Naive B cell (primary cell): ENCODE measurements around the gene CHD9. TPM values are rescaled to one million over a fixed set of nuclear protein-coding genes. Genes with fewer than 3 reads are reported as not detected.

Source experiments
- ATAC-seq, 2 donors: fragments of 150-1000 bp; cut with Tn5 transposase; 2 replicates each; pipeline ENCODE4 v1.10.0; 2021; ENCODE audit warnings: low read depth in 2 of 2, mild to moderate bottlenecking in 2 of 2, moderate library complexity in 2 of 2
- DNase-seq: peaks from one replicate; pipeline ENCODE4 v3.0.0; 2022
- H3K27ac Mint-ChIP-seq, 6 donors: one replicate each; pipeline ENCODE4 v1.8.0; 2020 to 2022; ENCODE audit warnings: mild to moderate bottlenecking in 6 of 6, mixed read lengths in 6 of 6, moderate library complexity in 5 of 6, inconsistent platforms in 2 of 6
- H3K27me3 Mint-ChIP-seq, 3 donors: one replicate each; pipeline ENCODE4 v1.8.0; 2021 to 2022; ENCODE audit warnings: mixed read lengths in 3 of 3, mild to moderate bottlenecking in 1 of 3
- H3K36me3 Mint-ChIP-seq, 2 donors: one replicate each; pipeline ENCODE4 v1.8.0; 2020 to 2022; ENCODE audit warnings: mixed read lengths in 2 of 2, inconsistent platforms in 1 of 2, mild to moderate bottlenecking in 1 of 2
- H3K4me1 Mint-ChIP-seq, 3 donors: one replicate each; pipeline ENCODE4 v1.8.0; 2020 to 2022; ENCODE audit warnings: mixed read lengths in 3 of 3, inconsistent platforms in 1 of 3, mild to moderate bottlenecking in 1 of 3, moderate library complexity in 1 of 3
- H3K4me3 Mint-ChIP-seq, 8 donors: one replicate each; pipeline ENCODE4 v1.8.0; 2020 to 2022; ENCODE audit warnings: mild to moderate bottlenecking in 8 of 8, mixed read lengths in 8 of 8, moderate library complexity in 8 of 8, inconsistent platforms in 2 of 8
- H3K9me3 Mint-ChIP-seq, 7 donors: one replicate each; pipeline ENCODE4 v1.8.0; 2020 to 2022; ENCODE audit warnings: mixed read lengths in 7 of 7, mild to moderate bottlenecking in 5 of 7, inconsistent platforms in 2 of 7, moderate library complexity in 1 of 7
- polyA plus RNA-seq, 6 donors: library from polyadenylated mRNA; unstranded; fragments of 300-500 nt; fragmentation: Illumina TruSeq; gene quantifications; one replicate each; pipeline ENCODE4 v1.2.3, GENCODE V29; 2021; ENCODE audit warnings: low read depth in 6 of 6

CHD9 gene
- polyA plus RNA-seq, 6 donors from 2014 or later, result 102 to 181 (median 115) TPM

DNA sequence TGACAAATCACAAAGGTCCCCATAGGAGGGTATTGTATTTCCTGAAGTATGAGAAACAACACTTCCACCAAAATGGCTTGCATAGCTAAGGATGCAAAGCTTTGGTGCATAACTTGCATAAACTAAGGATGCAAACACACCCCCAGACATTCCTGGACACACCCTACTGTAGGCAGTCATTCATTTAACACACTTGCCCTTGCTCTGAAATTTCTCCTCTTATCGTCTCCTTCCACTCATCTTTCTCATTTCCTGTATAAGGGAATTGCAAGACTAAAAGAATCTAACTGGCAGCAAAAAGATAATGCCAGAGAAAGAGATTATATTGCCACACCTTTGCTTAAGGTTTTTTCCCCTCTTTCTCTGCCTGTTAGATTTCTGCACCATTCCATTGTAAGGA is 28.3 kb downstream of the CHD9 start:
- Mint-ChIP-seq H3K27ac (peak overlapping the region in 2 of 6 donors; percentile 42 to 85), H3K4me3 (no peak overlapping the region), H3K36me3 (peaks cover 5 to 17% of the 10 kb centered on the region in 2 donors), H3K4me1 (peaks cover 28 to 53% (median 45%) of the 10 kb centered on the region in 3 donors), H3K27me3 (no peaks in the 10 kb centered on the region), H3K9me3 (no peaks in the 10 kb centered on the region)
- DNase-seq (no peak), ATAC-seq (no peak)

DNA sequence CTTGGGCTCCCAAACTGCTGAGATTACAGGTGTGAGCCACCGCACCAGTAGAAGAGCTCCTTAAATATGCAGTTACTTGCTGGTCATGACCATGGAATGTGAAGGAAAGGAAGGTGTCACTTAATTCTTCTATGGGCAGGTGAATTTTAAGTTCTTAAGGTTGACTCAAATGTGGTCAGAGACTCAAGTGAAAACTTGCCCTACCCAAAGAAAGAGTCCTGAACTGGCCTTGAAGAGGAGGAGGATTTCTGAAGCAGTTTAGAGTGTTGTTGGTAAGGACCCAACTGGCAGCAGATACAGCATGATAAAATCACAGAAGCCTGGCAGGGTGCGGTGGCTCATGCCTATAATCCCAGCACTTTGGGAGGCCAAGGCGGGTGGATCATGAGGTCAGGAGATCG is 29.4 kb downstream of the CHD9 start:
- Mint-ChIP-seq H3K36me3 (peaks cover 5 to 9% of the 10 kb centered on the region in 2 donors), H3K27me3 (no peaks in the 10 kb centered on the region), H3K9me3 (no peaks in the 10 kb centered on the region), H3K4me1 (peaks cover 28 to 44% (median 39%) of the 10 kb centered on the region in 3 donors), H3K27ac (peak overlapping the region in 3 of 6 donors; percentile 42 to 81 (median 69)), H3K4me3 (no peak overlapping the region)
- ATAC-seq, result no peak
- DNase-seq, result no peak

DNA sequence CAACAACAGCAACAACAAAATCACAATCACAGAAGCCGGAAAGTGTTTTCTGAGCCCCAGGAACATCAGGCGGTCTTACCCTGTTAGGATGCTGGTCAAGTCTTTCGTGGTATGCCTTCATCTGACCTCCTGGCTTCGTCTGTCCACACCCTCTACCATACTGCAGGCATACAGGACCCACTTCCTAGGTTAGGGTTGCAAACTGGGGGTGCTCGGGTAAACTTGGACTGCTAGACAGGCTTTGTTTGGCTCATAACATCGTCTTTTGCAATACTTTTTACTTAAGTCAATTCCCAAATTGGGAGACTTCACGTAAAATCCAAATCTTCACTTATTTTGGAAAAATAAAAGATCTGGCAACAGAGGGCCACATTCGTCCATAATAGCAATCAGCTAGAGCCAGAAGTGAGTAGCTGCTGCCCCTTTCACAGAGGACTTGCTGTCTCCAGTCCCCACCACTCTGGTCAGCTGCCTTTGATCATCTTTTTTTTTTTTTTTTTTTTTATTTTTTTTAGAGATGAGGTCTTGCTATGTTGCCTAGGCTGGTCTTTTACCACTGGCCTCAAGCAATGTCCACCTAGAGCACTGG is 30.0 kb downstream of the CHD9 start:
- Mint-ChIP-seq H3K36me3 (peaks cover 5 to 9% of the 10 kb centered on the region in 2 donors), H3K9me3 (no peaks in the 10 kb centered on the region), H3K27me3 (no peaks in the 10 kb centered on the region), H3K4me3 (no peak overlapping the region), H3K27ac (peak overlapping the region in 2 of 6 donors; percentile 70 to 81), H3K4me1 (peaks cover 34 to 46% (median 46%) of the 10 kb centered on the region in 3 donors)
- DNase-seq (no peak), ATAC-seq (no peak)

DNA sequence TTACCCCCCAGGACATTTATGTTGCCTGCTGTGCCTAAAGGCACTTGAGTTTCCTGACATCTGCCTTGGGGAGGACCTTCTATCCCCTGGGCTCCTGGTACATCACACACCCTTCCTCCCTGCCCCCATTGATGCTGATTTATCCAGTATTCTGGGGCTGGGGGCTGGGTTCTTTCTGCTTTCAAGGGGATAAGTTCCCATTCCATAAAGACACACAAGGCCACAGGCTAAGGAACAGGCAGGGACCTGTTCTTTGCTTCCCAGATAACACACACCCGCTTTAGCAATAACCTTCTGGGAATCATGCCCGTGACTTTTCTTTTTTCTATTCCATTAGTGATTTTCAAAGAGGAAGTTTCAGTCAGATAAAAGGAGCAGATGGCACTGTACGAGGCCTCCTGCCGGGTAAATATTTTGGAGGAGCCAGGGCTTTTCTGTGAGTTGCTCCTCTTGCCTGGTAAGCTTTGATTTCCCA is 30.6 kb downstream of the CHD9 start:
- no peaks in the 10 kb centered on the region for H3K9me3 Mint-ChIP-seq
- H3K27ac Mint-ChIP-seq, result peak overlapping the region in 5 of 6 donors; percentile 39 to 70 (median 65)
- H3K27me3 Mint-ChIP-seq, result no peaks in the 10 kb centered on the region
- H3K36me3 Mint-ChIP-seq, result peaks cover 5 to 9% of the 10 kb centered on the region in 2 donors
- ATAC-seq (no peak), DNase-seq (no peak)
- peaks cover 39 to 52% (median 47%) of the 10 kb centered on the region in 3 donors for H3K4me1 Mint-ChIP-seq
- peak overlapping the region in 2 of 8 donors; percentile 6 to 8 for H3K4me3 Mint-ChIP-seq

DNA sequence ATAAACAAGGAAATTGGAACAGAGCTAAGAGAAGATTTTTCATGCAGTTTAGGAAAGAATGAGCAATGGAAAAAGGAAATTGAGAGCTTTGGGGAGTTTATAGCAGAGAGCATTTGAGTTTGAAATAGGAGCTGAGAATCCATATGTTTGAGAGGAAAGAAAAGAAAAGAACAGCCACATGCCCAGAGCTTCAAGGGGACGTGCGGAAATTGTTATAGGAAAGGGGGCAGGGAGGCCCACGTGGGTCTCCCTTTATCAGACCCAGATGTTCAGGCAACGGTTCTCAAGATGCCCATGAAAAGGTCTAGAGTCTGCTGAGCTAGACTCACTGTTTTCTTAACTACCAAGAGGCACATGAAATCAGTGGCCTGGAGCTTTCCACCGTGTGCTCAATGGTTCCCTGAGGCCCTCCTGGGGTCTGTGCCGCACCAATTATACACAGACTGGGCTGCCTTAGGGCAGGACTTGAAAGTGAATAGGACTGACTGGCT is 31.2 kb downstream of the CHD9 start:
- Mint-ChIP-seq H3K4me3 (no peak overlapping the region), H3K4me1 (peaks cover 41 to 52% (median 47%) of the 10 kb centered on the region in 3 donors), H3K9me3 (no peaks in the 10 kb centered on the region), H3K27ac (peak overlapping the region in 3 of 6 donors; percentile 18 to 70 (median 44)), H3K36me3 (peaks cover 5 to 9% of the 10 kb centered on the region in 2 donors), H3K27me3 (no peaks in the 10 kb centered on the region)
- DNase-seq (no peak), ATAC-seq (no peak)

DNA sequence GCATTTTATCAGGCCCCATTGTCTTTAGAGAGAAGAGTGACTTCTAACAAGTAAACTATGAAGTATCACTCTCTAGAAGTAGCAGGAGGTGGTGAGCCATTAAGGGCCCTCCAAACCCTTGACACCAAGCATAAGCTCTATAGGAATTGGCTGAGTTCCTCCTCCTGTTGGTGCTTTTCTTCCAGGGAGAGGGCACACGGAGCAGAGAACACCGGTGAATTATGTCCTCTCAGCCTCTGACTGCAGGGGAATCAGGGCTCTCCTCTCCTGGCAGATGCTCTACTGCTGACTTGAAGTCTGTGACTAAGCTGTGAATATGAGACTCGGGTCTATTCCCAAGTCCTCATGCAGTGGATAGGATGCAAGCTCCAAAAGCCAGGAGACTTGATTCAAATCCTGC is 32.3 kb downstream of the CHD9 start:
- H3K4me1 Mint-ChIP-seq, result peaks cover 49 to 56% (median 54%) of the 10 kb centered on the region in 3 donors
- no peaks in the 10 kb centered on the region for H3K27me3 Mint-ChIP-seq
- H3K36me3 Mint-ChIP-seq, result peaks cover 5 to 9% of the 10 kb centered on the region in 2 donors
- ATAC-seq, result no peak
- H3K27ac Mint-ChIP-seq, result peak overlapping the region in 2 of 6 donors; percentile 32 to 70
- H3K9me3 Mint-ChIP-seq, result no peaks in the 10 kb centered on the region
- no peak overlapping the region for H3K4me3 Mint-ChIP-seq
- no peak for DNase-seq

DNA sequence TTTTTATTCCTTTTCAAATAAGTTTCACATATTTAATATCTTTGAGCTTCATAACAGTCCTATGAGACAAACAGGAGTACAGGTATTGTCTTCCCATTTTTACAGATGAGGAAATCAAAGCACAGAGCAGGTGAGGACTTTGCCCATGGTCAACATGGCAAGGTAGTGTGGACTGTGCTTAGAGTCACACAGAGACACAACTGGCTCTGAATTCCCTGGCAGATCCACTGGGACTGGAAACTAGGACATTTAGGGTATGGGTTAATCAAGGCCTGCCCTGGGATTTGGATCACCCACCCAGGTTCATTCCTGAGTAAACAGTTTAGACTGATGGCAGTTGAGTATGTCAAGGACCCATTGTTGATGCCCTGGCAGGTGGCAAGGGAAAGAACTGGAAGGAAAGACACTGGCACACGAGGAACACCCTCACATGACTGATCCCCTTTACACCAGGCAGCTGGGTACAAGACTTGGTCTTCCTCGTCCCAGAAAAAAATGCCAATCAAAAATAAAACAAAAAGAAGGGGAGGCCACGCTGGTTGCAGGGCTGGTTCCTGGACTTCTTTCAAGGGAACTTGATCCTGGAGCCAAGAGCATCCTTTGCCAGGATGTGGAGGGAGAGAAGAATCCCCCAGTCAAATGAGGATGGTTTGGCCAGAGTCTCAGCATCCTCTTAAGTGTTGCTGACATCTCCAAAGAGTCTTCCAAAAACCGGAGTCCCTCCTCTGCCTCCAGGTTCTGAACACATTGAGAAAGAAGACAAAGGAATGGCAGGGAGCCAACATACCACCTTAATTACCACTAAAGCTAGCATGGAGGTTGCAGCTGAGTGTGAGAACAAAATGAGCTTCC is 34.9 kb downstream of the CHD9 start:
- peak overlapping the region; percentile 5 to 92 (median 80) for H3K27ac Mint-ChIP-seq
- DNase-seq (no peak), ATAC-seq (no peak)
- no peaks in the 10 kb centered on the region for H3K36me3 Mint-ChIP-seq
- H3K4me1 Mint-ChIP-seq, result peaks cover 58 to 71% (median 59%) of the 10 kb centered on the region in 3 donors
- H3K9me3 Mint-ChIP-seq, result no peaks in the 10 kb centered on the region
- H3K4me3 Mint-ChIP-seq, result peak overlapping the region; percentile 6 to 92 (median 78)
- H3K27me3 Mint-ChIP-seq, result no peaks in the 10 kb centered on the region

DNA sequence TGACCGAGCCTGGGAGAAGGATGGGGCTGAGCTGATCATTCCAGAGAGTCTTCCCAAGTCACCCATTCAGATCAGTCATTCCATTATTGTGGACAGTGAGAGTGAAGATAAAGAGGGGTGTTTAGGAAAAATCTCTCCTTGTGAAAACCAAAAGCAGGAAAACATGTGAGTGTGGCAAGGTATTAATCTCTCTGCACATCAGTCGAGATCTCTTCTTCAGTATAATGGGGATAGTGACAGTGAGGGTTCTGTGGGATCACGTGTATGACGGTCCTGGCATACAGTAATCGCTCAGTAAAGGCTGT is 35.4 kb downstream of the CHD9 start:
- Mint-ChIP-seq H3K4me1 (peaks cover 62 to 75% (median 63%) of the 10 kb centered on the region in 3 donors), H3K27me3 (no peaks in the 10 kb centered on the region), H3K9me3 (no peaks in the 10 kb centered on the region), H3K27ac (peak overlapping the region; percentile 36 to 92 (median 86)), H3K4me3 (peak overlapping the region; percentile 32 to 92 (median 78)), H3K36me3 (no peaks in the 10 kb centered on the region)
- no peak for ATAC-seq
- no peak for DNase-seq

DNA sequence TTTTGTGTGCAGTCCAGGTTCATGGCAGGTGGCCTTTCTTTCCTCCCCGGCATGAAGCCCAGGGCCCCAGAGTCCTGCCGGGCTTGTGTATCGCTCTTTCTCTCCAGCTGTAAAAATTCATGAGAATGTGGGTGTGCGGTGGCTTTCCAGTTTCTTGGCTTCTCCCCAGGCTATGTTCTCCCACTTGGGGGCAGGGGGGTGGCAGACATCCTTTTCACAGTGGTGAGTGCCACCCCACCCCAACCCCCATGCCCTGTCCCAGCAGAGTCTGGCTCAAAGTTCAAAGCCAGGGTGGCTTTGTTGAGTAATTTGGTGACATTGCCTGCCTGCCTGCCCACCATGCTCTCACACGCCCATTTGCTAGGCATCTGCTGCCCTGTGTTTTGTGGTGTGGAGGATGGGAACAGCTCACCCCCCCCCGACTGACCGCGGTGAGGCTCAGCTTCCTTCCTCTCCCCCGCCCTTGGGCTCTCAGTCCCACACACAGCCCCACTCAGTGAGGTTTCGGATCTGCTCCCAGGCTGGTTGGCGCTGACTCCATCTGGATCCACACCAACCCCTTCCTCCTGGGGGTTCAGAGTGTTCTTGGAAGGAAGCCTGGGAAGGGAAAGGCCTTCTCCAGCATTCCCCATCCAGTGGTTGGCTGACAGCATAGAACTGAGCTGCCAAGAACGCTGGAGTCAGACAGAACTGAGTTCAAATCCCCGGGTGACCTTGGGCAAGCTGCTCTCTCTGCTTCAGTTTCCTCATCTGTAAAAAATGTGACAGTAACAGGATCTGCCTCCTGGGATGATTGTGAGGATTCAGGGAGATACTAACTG is 36.0 kb downstream of the CHD9 start:
- Mint-ChIP-seq H3K9me3 (no peaks in the 10 kb centered on the region), H3K4me3 (peak overlapping the region; percentile 53 to 92 (median 82)), H3K36me3 (no peaks in the 10 kb centered on the region), H3K27ac (peak overlapping the region; percentile 36 to 92 (median 86)), H3K4me1 (peaks cover 57 to 70% (median 59%) of the 10 kb centered on the region in 3 donors), H3K27me3 (no peaks in the 10 kb centered on the region)
- ATAC-seq (peak; percentile 31 to 56), DNase-seq (no peak)

DNA sequence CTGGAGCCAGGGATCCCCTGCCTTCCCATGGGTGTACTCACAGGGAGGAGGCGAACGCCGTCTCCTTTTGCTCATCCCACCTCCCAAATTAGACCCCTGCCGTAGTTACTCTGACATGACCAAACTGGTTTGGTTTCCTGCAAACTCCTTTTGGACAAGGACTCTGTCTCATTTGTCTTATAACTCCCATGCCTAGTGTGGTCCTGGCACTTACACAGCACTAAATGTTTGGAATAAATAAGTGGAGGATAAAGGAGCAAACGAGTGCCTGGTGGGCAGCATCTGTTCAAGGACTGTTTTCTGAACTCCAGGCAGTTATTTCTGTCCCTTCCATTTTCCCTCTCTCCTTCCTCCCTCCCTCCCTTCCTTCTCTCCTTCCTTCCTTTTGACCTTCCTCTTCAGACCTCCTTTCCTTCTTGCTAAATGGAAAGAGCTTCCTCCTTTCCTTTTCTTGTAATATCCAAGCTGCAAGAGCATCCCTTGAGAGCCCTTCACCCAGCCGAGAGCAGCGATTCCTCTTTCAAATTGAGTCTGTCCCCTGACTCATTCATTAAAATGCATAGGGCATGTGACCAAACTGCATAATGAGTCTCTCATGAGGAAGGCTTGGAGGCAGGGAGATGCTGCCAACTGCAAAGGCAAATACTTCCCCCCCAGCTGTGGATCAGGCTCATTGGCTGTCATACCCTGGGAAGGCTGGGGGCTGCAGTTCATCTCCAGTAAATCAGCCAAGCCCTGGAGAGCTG is 36.8 kb downstream of the CHD9 start:
- no peaks in the 10 kb centered on the region for H3K9me3 Mint-ChIP-seq
- no peak for DNase-seq
- H3K27me3 Mint-ChIP-seq, result no peaks in the 10 kb centered on the region
- H3K36me3 Mint-ChIP-seq, result no peaks in the 10 kb centered on the region
- peaks cover 55 to 66% (median 64%) of the 10 kb centered on the region in 3 donors for H3K4me1 Mint-ChIP-seq
- ATAC-seq, result peak; percentile 22 to 43
- H3K4me3 Mint-ChIP-seq, result peak overlapping the region; percentile 30 to 92 (median 84)
- H3K27ac Mint-ChIP-seq, result peak overlapping the region; percentile 84 to 92 (median 86)

DNA sequence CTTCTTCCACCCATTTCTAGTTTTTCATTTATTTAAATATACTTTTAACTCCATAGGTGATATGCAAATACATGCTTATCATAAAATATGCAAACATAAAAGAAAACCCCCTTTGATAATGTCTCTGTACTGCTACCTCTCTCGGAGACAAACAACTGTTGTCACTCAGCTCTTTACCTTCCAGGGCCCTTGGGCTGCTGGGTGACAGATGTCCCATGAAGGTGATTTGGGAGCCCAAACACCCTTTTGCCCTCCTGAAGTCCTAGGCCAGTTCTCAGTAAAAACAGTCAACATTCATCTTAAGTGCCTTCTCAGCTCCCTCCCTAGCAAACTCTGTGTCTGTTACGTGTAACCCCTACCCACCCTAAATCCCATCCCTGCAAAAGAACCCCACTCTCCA is 37.5 kb downstream of the CHD9 start:
- peaks cover 53 to 70% (median 65%) of the 10 kb centered on the region in 3 donors for H3K4me1 Mint-ChIP-seq
- DNase-seq (no peak), ATAC-seq (no peak)
- peak overlapping the region; percentile 29 to 94 (median 86) for H3K27ac Mint-ChIP-seq
- H3K36me3 Mint-ChIP-seq, result no peaks in the 10 kb centered on the region
- no peaks in the 10 kb centered on the region for H3K9me3 Mint-ChIP-seq
- no peaks in the 10 kb centered on the region for H3K27me3 Mint-ChIP-seq
- peak overlapping the region in 5 of 8 donors; percentile 15 to 73 (median 52) for H3K4me3 Mint-ChIP-seq

DNA sequence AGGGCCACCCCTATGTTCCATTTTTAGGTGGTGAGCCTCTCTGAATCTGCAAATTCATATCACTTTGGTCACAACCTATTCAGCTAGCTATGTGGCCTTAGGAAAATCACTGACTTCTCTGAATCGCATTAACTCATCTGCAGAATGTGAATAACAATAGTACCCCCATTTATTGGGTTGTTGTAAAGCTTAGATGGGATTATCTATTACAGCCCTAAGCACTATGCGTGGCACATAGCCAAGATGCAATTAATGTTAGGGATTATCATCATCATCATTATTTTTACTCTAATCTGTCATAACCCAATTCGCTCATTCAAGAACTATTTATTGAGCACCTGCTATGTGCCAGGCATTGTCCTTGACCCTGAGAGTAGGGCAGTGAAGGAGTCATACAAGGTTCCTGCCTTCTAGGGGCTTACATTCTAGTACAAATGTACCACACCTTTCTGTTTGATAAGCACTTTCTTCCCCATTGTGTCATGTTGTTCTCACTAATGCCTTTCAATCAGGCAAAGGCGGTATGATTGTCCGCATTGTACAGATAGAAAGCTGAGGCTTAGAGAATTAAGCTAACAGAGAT is 38.5 kb downstream of the CHD9 start:
- Mint-ChIP-seq H3K4me3 (peak overlapping the region in 1 of 8 donors; percentile 6), H3K9me3 (no peaks in the 10 kb centered on the region), H3K36me3 (no peaks in the 10 kb centered on the region), H3K27me3 (no peaks in the 10 kb centered on the region), H3K4me1 (peaks cover 56 to 80% (median 68%) of the 10 kb centered on the region in 3 donors), H3K27ac (peak overlapping the region in 5 of 6 donors; percentile 59 to 97 (median 88))
- DNase-seq (no peak), ATAC-seq (no peak)
